Loucy (cell line): ENCODE data around the gene DNAJB13.

Source experiments
- CTCF ChIP-seq: fragments of 200-600 bp; sonication (generic); conservative IDR thresholded peaks from 2 replicates; pipeline ENCODE4 v1.5.1; 2014; ENCODE audit warnings: mild to moderate bottlenecking, antibody characterized with exemption, low read length
- EZH2phosphoT487 ChIP-seq: fragments of 200-600 bp; IDR thresholded peaks from 2 replicates; pipeline ENCODE4 v1.6.1; 2018; ENCODE audit warnings: antibody characterized with exemption, mild to moderate bottlenecking, moderate library complexity, borderline replicate concordance

GRCh38 chr11:73931039-73931645 lies 19.7 kb upstream of the DNAJB13 start:
- no peak for TF ChIP-seq EZH2phosphoT487
- TF ChIP-seq CTCF = peak; percentile 73
